HL-60/S4 (cell line): Measurements from ENCODE around the gene IPO11.

ENCODE experiments used
- in situ Hi-C: fragments of 300-500 bp; cut with MboI; formaldehyde crosslinking; loops from 2 replicates; pipeline ENCODE4 v1.14.3; 2022; ENCODE audit warnings: low sequenced_read_pairs

The IPO11 gene

DNA sequence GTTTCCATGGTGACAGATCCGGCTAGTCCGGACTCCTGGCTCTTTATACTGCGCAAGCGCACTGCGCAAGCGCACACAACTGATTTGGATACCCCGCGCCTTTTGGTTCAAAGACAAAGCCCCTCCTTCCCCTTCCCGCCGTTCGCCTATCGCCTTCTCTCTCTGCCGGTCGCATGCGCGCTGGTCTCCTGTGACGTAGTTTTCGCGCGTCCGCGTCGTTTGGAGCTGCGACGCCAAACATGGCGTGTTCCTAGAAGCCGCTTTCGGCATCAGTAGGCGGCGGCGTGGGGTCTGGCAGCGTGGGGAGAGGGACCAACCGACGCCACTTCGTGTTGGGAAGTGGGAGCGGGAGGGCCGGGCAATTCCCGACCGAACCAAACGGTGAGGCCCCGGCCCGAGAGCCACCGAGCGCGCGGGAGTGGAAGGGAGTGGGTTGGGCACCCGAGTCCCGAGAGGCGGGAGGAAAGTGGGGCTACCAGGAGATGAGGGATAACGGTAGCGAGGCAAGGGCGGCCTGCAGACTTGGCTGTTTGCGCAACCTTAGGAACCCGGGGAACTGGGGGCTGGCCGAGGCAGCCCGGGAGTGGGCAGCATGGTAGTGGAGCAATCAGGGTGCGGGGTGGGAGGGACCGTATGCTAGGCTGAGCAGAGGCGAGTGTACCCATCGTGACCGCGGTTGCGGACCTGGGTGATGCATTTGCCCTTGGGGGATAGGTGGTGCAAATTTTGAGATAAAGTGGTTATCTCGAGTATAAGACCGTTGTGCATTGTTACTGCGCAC lies at the start of gene IPO11:
IPO11 (plus strand) TSS at position 215 of the 781 bp plus-strand sequence. CDS start 24,517 bp downstream, outside the sequence.
- in situ Hi-C loops: no loop called here

DNA sequence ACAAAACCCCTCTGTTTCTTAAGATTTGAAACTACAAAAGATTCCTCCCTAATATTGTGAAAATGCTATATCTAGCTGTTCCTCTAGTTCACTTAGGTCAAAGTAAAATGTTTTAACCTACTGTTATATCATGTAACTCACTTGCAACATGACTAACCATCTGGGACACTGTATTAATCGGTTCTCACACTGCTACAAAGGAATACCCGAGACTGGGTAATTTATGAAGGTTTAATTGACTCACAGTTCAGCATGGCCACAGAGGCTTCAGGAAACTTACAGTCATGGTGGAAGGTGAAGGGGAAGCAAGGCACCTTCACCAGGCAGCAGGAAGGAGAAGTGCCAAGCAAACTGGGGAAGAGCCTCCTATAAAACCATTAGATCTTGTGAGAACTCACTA lies 43.5 kb upstream of the IPO11 start:
- in situ Hi-C loops: no loop called here

DNA sequence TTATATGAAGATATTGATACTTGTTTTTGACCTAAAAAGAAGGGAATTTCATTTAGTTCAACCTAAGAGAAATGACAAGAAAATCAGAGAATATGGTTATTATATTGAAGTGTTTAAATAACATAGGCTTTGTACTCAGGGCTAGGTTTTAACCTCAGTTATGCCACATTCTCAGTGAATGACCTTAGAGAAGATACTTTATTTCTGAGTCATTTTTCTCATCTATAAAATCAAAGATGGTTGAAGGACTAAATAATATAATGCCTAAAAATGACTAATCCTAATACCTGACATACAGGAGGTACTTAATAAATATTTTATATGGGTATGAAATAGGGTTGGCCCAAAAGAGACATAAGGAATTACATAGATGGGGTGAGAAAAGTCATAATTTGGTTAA lies 41.2 kb upstream of the IPO11 start:
- in situ Hi-C loops: no loop called here

DNA sequence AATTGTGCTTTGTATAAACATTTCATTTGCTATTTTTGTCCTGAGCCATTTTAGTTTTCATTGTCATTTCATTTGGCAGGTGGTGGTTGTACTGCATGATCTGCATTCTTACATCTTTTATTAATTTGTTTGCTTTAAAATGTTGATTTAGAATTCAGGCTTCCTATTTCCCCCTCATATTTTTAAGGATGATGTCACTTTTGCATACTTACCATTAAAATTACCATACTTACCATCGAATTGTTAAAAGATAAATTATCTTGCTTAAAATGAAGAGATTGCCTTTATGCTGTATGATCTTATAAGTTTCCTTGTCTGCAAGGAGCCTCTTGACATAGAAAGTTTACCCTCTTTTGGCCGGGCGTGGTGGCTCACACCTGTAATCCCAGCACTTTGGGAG lies 40.0 kb upstream of the IPO11 start:
- in situ Hi-C loops: no loop called here

DNA sequence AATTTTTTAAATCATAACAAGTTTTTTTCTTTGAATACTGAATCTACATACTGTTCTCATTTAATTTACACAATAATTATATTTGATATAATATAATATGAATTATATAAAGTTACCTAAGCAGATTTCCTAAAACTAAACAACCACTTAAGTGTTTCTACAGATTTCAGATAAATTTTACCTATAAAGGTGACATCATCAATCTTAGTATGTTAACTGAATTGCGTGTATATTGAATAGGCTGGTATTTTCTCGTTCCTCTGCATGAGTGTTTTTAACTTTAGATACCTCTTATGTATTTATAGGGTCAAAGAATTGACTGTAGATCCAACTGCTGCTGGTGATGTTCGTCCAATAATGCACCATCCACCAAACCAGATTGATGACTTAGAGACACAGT lies 39.2 kb upstream of the IPO11 start:
- in situ Hi-C loops: no loop called here

DNA sequence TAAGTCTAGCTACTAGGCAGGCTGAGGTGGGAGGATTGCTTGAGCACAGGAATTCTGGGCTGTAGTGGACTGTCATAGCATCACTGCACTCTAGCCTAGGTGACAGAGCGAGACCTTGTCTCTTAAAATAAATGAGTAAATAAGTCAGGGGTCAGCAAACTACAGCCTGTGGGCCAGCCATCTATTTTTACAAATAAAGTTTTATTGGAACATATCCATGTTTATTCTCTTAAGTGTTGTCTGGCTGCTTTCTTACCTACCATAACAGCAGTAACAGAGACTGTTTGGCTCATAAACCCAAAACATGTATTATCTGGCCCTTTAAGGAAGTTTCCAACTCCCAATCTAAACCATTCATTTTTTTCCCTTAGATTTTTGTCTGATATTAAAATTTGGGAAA lies 38.5 kb upstream of the IPO11 start:
- in situ Hi-C loops: no loop called here

DNA sequence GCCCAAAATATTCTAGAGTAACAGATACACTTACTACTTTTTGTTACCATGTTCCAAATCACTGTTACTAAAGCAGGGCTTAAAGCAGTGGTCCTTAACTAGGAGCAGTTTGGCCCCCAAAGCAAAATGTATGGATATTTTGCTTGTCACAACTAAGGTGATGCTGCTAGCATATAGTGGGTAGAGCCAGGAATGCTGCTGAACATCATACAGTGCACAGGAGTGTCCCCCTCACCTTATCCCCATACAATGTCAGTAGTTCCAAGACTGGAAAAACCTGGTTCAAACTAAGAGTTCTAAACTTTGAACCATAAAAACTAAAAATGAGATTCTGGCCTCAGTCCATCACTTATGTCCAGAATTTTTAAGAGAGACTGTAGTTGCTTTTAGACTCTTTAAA lies 36.9 kb upstream of the IPO11 start:
- in situ Hi-C loops: no loop called here

DNA sequence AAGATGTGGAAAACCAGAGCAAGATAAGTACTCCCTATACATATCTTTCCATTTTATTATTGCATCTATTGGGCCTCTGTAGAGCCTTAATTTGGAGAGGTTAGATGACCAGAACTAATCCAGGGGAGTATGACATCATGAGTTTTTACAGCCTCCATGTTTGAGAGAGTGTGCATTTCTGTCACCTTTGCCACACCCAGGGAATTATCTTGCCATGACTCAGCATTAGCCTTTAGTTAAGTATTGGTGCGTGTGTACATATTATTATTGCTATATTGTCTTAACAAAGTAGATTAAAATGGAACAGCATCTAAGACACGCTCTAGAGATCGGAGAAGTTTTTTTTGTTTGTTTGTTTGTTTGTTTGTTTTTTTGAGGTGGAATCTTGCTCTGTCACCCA lies 36.5 kb upstream of the IPO11 start:
- in situ Hi-C loops: no loop called here

DNA sequence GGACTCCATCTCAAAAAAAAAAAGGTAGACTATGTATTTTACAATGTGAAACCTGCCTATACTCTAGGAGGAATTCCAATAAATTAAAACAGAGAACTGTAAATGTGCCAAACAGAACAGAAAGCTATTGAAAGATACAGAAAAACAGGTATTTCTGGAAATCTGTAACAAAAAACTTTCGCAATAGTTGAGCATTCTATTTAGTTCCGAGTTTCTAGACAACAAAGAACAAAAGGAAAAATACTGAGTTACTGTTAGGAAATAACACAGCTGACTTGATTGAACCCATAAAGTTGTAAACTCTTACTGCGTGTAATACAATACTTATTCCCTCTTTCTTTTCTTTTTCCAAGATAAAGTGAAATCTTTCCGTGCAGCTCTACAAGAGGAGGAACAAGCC lies 27.4 kb upstream of the IPO11 start:
- in situ Hi-C loops: no loop called here

DNA sequence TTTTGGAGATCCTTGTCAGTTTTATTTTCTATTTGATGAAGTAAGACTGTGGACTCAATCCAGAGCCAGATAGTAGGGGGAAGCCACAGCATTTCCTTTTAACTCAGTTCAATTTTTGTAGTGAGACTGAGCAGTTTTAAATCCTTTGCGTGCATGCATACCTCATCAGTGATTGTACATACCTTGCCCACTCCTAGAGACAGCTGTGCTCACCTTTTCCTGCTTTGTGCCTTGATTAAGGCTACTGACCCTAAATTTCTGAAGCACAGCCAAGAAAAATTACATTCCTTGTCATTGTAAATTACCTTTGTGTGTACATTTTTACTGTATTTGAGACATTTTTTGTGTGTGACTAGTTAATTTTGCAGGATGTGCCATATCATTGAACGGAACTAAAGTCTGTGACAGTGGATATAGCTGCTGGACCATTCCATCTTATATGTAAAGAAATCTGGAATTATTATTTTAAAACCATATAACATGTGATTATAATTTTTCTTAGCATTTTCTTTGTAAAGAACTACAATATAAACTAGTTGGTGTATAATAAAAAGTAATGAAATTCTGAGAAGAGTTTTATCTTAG lies 26.7 kb upstream of the IPO11 start:
- in situ Hi-C loops: no loop called here

DNA sequence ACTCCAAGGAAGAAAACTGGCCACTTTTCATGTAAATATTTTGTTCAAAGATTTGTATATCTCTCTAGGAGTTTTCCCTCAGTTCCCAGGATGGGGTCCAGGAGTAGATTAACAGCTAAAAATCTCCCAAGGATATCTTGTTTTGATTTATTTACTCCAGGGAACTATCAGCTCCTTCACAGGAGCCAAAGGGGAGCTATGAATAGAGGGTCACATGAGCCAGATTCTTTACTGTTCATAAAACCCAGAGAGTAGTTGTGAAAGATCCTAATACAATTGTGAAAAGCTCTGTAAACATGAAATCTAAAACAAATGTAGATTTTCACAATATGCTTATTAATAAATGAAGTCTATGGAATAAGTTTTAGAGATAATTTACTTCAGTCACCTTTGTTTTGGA lies 25.7 kb upstream of the IPO11 start:
- in situ Hi-C loops: no loop called here

DNA sequence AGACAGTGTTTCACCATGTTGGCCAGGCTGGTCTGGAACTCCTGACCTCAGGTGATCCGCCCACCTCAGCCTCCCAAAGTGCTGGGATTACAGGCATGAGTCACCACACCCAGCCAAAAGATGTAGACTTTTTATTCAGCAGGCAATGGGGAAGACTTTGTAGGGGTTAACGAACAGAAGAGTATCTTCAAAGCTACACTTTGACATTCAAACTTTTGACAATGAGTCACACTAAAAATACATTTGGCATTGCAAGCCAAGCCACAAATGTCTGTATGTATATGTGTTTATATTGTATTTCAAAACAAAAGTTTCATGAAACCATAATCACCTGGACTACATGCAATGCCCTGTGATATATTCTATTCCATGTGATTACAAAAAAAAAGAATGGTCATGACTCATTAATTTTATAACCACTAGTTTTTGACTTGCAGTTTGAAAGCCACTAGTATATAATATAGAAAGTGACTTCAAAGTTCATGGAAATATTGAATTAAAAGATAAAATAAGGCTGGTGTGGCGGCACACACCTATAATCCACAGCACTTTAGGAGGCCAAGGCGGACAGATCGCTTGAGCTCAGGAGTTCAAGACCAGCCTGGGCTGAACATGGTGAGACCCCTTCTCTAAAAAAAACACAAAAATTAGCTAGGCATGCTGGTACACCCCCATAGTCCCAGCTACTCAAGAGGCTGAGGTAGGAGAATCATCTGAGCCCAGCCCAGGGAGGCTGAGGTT lies 17.2 kb upstream of the IPO11 start:
- in situ Hi-C loops: no loop called here

DNA sequence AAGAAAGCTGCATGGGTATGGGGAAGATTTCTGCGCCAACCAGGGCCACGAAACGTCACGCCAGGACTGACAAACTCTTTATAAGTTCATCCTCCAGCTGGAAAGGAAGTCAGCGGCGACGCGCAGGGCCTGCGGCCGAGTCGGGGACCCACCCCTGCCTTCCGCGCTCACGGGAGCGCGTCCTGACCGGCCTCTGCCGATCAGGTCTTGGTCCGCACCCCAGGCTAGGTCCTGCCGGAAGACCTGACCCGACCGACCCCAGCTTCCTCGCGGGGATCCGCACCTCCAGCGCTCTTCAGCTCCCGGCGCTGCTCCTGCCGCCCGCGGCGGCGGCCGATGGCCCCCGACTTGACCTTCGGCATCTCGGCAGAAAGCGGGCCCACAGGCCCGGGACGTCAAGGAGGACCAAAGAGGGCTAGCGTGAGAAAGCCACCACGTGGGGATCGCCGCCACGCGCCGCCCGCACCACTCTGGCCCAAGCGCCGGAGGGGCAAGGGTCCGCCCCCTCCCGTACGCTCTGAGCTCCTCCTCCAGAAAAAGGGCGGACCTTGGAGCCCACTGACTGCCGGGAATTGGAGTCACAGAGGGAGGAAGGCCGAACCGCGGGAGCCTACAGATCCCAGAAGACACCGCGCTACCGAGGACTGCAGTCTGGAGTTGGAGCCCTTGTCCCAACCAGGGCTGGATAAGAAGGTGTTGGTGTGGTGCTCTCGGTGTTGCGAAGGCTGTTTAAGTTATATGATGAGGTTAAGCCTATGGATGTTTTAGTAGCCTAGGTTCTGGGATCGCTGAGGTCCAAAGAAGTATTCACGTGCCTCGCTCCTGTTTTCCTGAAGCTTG lies 8.9 kb upstream of the IPO11 start, which contains the start of gene DIMT1:
DIMT1 (minus strand) TSS at position 495 of the 840 bp plus-strand sequence; CDS start at position 362, 133 bp downstream.
- in situ Hi-C loops: no loop called here

DNA sequence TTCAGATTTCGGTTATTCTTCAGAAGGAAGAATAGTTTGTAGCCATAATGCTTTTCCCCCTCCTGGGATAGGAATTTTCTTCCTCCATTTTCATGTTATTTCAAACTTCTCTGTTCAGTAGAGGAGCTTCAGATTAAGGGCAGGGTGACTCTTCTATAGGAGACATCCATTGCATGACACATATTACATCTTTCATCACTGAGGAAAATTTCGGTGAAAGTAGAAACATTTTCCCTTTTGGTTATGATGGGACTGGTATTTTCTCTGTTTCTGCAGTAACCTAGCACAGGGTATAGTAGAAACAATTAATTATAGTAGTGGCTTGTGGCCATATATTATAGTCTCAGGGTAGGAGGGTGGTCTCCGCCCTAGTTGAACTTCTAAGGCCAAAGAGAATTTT lies 1.1 kb downstream of the IPO11 start:
- in situ Hi-C loops: no loop called here

DNA sequence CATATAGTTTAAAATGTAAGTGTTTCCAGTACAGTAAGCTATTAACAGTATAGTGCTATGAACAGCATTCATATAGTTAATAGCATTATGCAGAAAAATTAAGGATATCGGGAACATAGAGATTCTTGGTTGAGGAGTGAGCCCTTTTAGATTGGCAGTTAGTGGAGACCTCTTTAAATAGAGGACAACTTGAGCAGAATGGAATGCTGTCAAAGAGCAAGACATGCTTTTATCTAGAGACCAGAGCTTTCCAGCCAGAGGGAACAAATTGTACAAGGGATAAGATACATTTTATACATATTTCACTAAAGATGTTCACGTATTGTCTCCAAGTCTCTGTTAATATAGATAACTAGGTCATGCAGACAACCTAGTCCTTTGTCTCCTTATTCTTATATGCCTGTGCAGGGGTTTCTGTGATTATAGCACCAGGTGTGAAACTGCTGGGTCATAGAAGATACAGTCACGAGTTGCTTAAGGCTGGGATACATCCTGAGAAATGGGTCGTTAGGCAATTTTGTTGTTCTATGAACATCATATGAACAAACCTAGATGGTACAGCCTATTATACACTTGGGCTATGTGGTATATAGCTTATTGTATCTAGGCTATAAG lies 6.0 kb downstream of the IPO11 start:
- in situ Hi-C loops: no loop called here

DNA sequence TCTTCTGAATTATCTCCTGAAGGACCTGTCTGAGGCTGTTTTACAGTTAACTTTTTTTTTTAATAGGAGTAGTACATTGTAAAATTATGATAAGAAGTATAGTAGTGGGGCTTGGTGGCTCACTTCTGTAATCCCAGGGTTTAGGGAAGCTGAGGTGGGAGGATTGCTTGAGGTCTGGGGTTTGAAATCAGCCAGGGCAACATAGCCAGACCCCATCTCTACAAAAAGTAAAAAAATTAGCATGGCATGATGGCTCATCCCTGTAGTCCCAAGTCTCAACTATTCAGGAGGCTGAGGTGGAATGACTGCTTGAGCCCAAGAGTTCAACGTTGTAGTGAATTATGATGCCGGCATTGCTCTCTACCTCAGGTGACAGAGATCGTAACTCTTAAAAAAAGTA lies 7.0 kb downstream of the IPO11 start:
- in situ Hi-C loops: no loop called here

DNA sequence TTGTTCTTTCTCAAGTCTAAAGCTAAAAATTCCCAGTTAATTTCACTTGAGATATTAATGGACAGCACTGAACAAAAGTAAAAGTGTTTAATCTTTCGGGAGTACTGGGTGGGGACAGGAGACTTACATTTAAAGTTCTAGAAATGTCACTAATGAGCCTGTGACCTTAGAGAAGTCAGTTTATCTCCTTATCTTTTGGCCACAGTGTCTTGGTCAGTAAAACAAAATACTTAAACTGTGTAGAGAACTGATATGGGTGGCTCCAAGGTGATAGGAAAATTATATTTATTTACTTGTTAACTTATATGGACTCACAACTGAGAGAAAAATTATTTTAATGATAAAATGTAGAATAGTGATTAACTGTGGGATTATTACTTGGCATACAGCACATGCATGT lies 8.9 kb downstream of the IPO11 start:
- in situ Hi-C loops: no loop called here

DNA sequence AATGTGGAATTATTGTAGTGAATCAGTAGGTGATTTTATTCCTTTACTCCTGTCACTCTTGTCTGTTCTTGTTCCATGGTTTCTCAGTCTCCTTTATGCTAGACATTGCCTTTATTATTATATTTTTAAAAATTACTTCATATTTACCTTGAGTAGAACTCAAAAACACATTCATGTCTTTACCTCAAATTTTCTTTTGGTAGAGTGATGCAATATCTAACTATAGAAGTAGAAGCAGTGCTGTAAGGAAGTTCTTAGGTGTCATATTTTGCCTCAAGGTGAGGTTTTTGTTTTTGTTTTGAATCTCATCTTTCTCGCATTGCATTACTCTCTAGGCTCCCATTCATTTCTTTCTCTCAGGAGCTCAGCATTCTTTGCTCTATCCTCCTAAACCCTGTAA lies 12.2 kb downstream of the IPO11 start:
- in situ Hi-C loops: no loop called here

DNA sequence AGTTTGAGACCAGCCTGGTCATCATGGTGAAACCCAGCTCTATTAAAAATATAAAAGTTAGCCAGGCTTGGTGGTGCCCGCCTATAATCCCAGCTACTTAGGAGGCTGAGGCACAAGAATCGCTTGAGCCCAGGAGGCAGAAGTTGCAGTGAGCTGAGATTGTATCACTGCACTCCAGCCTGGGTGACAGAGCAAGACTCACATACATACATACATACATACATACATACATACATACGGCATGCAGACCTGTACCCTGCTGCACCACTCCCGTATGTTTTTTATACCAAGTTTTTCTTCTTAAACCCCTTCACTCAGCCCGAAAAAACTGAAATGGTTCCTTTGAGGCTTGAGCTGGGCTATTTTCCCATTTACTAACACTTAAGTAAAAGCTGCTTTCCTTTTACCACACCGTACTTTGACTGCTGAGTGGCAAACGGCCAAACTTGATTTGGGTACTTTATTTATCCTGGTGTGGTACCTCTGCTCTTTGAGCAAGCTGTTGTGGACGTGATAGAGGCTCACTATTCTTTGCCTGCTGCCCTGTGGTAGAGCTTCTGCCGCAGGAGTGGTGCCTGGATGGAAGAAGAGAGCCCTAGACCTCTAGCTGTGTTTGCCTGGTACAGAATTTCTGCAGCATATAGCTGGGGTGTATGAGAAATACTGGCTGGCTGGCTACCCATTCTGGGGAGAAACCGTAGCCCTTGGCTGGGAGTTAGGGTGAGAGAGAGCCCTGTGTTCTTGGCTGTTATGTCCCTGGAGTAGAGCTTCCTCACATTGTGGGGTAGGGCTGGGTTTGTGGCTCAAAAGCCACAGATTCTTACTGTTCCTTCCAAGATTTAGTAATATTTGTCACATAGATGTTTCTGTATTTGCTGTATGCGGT lies 19.4 kb downstream of the IPO11 start:
- in situ Hi-C loops: no loop called here

DNA sequence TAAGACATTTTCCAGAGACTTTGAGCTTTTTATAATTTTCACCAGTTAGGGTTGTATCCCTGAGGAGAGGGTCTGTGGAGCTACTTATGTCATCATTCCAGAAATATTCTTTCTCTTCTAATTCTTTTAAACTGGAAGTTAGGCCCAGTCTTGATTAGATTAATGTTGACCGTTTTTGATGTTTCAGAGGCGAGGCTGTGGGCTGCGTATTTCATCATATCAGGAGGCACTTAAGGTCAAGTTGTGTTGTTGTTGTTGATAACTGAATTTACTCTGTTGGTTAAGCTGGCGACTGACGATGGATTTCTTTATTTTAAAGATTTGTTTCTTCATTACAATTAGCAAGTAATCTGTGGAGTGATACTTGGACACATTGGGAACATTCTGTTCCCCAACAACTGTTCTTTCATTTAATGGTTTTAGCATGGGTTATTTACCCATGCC lies 20.1 kb downstream of the IPO11 start:
- in situ Hi-C loops: no loop called here
